ENCODE data around the gene TRAPPC10.
"Not testable (repeated sequence)": the region's sequence is repeated elsewhere in the genome, so short reads cannot be mapped to it uniquely, and the experiment has no call there.

Gene TRAPPC10

GRCh38 chr21:44072111-44072510 is 60.0 kb downstream of the TRAPPC10 start:
- DNase-seq, result no peak

GRCh38 chr21:44074315-44074958 is 62.3 kb downstream of the TRAPPC10 start:
- DNase-seq, result peak; percentile 43

- no peak for DNase-seq
Measured at GRCh38 chr21:44076316-44076715, 64.2 kb downstream of the TRAPPC10 start.

GRCh38 chr21:44078411-44078981 is 66.4 kb downstream of the TRAPPC10 start:
- DNase-seq, result no peak

GRCh38 chr21:44079446-44079845 is 67.3 kb downstream of the TRAPPC10 start:
- DNase-seq, result no peak

GRCh38 chr21:44079846-44080245 is 67.7 kb downstream of the TRAPPC10 start:
- no peak for DNase-seq

GRCh38 chr21:44082648-44083440 is 70.7 kb downstream of the TRAPPC10 start:
- DNase-seq, result peak; percentile 41

- peak; percentile 71 for DNase-seq
Measured at GRCh38 chr21:44083631-44084291, 71.7 kb downstream of the TRAPPC10 start.

- no peak for DNase-seq
Measured at GRCh38 chr21:44084496-44085241, 72.6 kb downstream of the TRAPPC10 start.

- DNase-seq, result no peak
Measured at GRCh38 chr21:44085491-44086321, 73.6 kb downstream of the TRAPPC10 start.

- no peak for DNase-seq
Measured at GRCh38 chr21:44086636-44087425, 74.7 kb downstream of the TRAPPC10 start.

GRCh38 chr21:44087426-44088400 is 75.6 kb downstream of the TRAPPC10 start:
- DNase-seq, result no peak

GRCh38 chr21:44088401-44088780 is 76.3 kb downstream of the TRAPPC10 start:
- DNase-seq, result no peak

GRCh38 chr21:44089001-44089911 is 77.1 kb downstream of the TRAPPC10 start:
- peak; percentile 74 for DNase-seq

- peak; percentile 34 for DNase-seq
Measured at GRCh38 chr21:44090325-44090724, 78.2 kb downstream of the TRAPPC10 start.

- DNase-seq, result no peak
Measured at GRCh38 chr21:44092211-44092610, 80.1 kb downstream of the TRAPPC10 start.

GRCh38 chr21:44093761-44094160 is 81.7 kb downstream of the TRAPPC10 start:
- DNase-seq, result no peak

- no peak for DNase-seq
Measured at GRCh38 chr21:44094832-44095231, 82.7 kb downstream of the TRAPPC10 start.

GRCh38 chr21:44098507-44098906 is 86.4 kb downstream of the TRAPPC10 start:
- DNase-seq, result not testable (repeated sequence)

Measured in CD4-positive, alpha-beta T cell treated with Interleukin-21 for 1 hour (primary cell).